Rectal smooth muscle tissue (tissue), 1 donor: Measurements from ENCODE around the gene CCDC112.
"Not testable (repeated sequence)": the region's sequence is repeated elsewhere in the genome, so short reads cannot be mapped to it uniquely, and the experiment has no call there.

Experiments used
- H3K27ac ChIP-seq: one replicate; pipeline ENCODE4 v1.7.0; 2013; ENCODE audit warnings: low read depth, low read length, inconsistent platforms
- H3K27me3 ChIP-seq: one replicate; pipeline ENCODE4 v1.7.0; 2013; ENCODE audit warnings: low read length; ENCODE audit not compliant: control insufficient read depth, insufficient read depth
- H3K36me3 ChIP-seq: one replicate; pipeline ENCODE4 v1.7.0; 2013; ENCODE audit warnings: low read length; ENCODE audit not compliant: control insufficient read depth, insufficient read depth
- H3K4me1 ChIP-seq: one replicate; pipeline ENCODE4 v1.7.0; 2013; ENCODE audit warnings: low read length; ENCODE audit not compliant: control insufficient read depth, insufficient read depth
- H3K4me3 ChIP-seq: one replicate; pipeline ENCODE4 v1.7.0; 2013; ENCODE audit warnings: low read length
- H3K9ac ChIP-seq: one replicate; pipeline ENCODE4 v1.7.0; 2013; ENCODE audit warnings: low read length

Gene CCDC112

DNA sequence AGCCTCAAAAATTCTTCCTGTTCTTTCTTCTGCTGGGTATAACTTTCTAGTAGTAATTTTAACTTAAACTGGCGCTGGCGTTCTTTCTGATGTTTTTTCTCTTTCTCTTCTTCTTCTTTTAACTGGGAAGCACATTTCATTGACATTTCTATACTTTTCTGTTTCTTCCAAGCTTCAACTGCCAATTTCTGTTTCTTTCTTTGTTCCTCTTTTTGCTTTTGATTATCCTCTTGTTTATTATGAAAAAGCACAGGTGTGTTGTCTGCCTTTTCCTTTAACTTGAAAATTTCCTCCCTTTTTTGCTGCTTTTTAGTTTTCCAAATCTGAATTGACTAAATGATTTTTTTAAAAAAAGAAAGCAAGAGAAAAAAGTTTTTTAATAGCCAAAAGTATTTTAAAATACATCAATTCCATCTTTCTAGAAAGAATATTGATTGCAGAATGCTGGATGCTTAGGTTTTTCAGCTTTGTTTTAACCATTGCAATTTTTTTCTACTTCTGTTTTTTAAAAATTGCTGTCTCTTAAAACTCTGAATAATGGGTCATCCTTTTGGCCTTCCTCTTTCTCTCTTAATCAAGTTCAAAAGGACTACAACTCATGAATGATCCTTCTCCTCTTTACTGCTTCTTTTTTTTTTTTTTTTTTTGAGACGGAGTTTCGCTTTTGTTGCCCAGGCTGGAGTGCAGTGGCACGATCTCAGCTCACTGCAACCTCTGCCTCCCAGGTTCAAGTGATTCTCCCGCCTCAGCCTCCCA lies 25.0 kb downstream of the CCDC112 start:
- H3K4me1 ChIP-seq = no peaks in the 10 kb centered on the region
- peaks cover 4% of the 10 kb centered on the region for H3K36me3 ChIP-seq
- H3K9ac ChIP-seq = no peak overlapping the region
- H3K4me3 ChIP-seq = no peak overlapping the region
- H3K27ac ChIP-seq = no peak overlapping the region
- H3K27me3 ChIP-seq = no peaks in the 10 kb centered on the region

DNA sequence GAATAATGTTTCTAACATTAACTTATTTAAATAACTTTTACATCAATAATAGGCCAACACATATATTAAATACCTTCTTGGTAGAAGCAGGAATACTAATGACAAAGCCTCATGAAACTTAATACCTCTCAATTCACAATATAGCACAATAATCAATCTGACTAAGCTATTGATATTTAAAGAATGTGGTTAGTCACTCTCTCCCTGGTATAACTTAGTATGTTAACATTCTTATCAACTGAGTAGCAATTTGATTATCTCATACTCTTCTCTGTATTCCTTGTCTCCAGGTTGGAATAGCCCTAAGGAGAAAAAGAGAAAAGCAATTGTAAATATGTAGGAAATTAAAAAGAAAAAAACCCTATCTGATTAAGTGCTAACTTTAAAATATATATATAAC lies 28.8 kb downstream of the CCDC112 start:
- H3K9ac ChIP-seq = no peak overlapping the region
- peaks cover 4% of the 10 kb centered on the region for H3K36me3 ChIP-seq
- no peaks in the 10 kb centered on the region for H3K27me3 ChIP-seq
- H3K4me3 ChIP-seq = no peak overlapping the region
- no peaks in the 10 kb centered on the region for H3K4me1 ChIP-seq
- H3K27ac ChIP-seq = no peak overlapping the region

DNA sequence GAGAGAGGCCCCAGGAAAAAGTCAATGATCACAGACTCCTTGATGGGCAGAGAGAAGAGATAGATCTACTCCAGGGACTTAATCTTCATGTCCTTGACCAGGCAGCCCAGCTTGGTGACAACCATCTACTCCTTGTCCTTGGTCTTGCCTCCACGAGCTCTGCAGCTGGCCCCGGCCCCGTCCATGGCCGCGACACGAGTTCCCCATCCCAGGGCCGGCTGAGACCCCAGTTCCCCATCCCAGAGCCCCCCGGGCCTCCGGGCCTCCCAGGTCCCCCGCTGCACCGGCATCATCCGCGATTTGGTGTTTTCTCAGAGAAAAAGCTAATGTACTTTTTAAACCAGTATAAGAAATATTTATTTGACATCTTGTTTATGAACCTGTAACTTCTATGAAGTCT lies 31.2 kb downstream of the CCDC112 start:
- Histone ChIP-seq H3K4me3 (no peak overlapping the region), H3K9ac (no peak overlapping the region), H3K36me3 (no peaks in the 10 kb centered on the region), H3K27ac (no peak overlapping the region), H3K4me1 (peaks cover 9% of the 10 kb centered on the region), H3K27me3 (no peaks in the 10 kb centered on the region)

DNA sequence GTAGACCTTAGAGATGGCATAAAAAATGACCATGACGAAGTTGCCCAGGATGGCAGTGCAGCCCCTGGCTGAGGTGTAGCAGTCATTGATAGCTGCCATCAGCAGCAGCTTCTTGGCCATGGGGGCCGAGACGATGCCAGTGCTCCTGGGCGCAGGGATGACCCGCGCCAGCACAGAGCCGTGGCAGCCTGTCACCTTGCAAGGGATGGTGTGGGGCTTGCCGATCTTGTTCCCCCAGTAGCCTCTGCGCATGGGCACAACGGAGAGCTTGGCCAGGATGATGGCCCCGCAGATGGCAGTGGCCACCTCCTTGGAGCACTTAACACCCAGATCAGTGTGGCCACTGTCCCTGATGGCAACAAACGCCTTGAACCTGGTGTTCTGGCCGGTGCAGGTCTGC lies 31.7 kb downstream of the CCDC112 start:
- H3K4me1 ChIP-seq = peaks cover 9% of the 10 kb centered on the region

DNA sequence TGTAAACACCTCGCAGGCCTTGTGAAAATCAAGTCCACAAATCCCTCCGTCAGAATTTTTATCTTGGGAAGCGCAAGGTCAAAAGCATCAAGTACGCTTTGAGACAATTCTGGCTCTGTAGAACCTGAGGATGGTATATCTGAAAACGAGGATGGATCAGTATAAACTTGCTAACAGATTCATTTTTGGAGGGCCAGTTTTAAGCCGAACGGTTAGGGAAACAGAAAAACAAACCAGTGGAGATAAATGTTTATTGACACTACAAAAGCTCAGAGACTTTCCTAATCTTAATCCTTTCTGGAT lies 33.4 kb downstream of the CCDC112 start:
- Histone ChIP-seq H3K27me3 (no peaks in the 10 kb centered on the region), H3K36me3 (no peaks in the 10 kb centered on the region), H3K4me3 (peak overlapping the region; percentile 95), H3K4me1 (peaks cover 9% of the 10 kb centered on the region), H3K9ac (peak overlapping the region; percentile 87), H3K27ac (peak overlapping the region; percentile 82)

More for the DNA sequence above, 31.7 kb downstream of the CCDC112 start:
- no peaks in the 10 kb centered on the region for H3K27me3 ChIP-seq
- H3K4me3 ChIP-seq = no peak overlapping the region
- no peak overlapping the region for H3K9ac ChIP-seq
- H3K36me3 ChIP-seq = no peaks in the 10 kb centered on the region
- no peak overlapping the region for H3K27ac ChIP-seq

DNA sequence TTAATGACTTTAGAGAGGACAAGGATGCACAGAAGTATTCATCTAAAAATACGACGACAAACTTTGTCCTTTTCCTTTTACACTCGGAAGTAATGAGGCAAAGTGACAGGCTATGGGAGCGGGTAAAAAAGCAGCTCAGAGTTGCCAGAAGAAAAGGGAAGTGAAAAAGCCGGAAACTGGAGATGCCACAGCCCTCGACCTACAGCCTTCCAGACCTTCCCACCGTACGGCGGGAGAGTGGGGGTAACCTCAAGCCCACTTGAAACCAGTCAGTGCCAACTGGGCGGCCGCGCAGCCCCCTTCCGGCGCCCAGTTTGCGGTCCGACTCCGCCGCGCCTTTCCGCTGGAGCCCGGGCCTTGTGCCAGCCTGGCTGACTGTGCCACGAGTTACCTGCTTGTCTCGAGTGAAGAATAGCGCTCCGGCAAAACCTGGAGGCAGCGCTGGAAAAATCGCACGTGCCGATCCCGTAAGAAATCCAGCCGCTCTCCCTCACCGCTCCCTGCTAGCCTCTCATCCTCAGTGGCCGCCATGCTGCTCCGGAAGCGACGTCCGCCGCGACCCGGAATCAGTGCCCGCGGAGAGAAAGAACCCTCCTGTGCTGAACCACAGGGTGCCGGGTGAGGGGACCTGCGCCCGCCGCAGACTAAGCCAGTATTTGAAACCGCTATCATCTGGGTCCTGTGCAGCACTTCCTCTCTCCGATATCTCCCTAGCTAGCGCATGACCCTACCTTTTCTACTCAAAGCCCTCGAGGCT lies 34.0 kb downstream of the CCDC112 start, which contains the start of gene PGGT1B:
Gene PGGT1B, minus strand, starts transcription at position 557 of the 757 bp plus-strand sequence. Its CDS starts 26 bp downstream, at position 531.
- Histone ChIP-seq H3K27ac (peak within 1 kb of the TSS; percentile 82), H3K4me1 (peaks cover 9% of the 10 kb centered on the region), H3K27me3 (no peaks in the 10 kb centered on the region), H3K4me3 (peak within 1 kb of the TSS; percentile 95), H3K36me3 (no peaks in the 10 kb centered on the region), H3K9ac (peak within 1 kb of the TSS; percentile 87)

DNA sequence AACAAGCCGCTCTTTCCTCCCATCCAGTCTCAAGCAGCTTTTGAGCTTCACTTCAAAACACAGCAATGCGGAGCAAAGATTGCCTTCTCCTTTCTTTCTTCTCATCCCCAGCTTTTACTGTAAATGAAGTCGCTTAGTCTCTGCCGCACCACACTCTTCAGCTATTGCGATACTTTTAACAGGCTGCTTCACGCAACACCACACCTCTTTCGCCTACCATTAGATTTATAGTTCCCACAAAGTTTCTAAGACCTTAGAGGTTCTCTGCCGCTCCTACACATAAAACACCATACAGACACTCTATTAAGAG lies 34.5 kb downstream of the CCDC112 start:
- peaks cover 9% of the 10 kb centered on the region for H3K4me1 ChIP-seq
- H3K36me3 ChIP-seq = no peaks in the 10 kb centered on the region
- H3K9ac ChIP-seq = peak overlapping the region; percentile 87
- H3K27me3 ChIP-seq = no peaks in the 10 kb centered on the region
- peak overlapping the region; percentile 95 for H3K4me3 ChIP-seq
- no peak overlapping the region for H3K27ac ChIP-seq

DNA sequence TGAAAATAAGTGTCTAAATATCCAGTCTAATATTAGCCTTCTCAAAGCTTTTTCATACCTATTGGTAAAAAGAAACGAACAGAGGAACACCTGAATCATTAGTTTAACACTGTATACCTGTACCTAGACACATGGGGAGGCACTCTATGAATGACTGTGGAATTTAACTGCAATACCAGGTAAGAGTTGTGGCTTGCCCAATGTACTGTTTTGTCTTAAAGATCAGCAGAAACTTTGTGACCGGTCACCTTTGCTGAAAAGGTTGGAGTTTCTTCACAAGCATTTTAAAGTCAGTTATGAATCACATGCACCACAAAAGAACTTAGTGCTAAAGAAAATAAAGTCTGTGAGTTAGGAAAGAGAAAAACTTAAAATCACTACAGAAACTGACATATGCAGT lies 36.2 kb downstream of the CCDC112 start:
- Histone ChIP-seq H3K36me3 (peaks cover 2% of the 10 kb centered on the region), H3K4me3 (no peak overlapping the region), H3K9ac (no peak overlapping the region), H3K27ac (no peak overlapping the region), H3K4me1 (peaks cover 12% of the 10 kb centered on the region), H3K27me3 (no peaks in the 10 kb centered on the region)

DNA sequence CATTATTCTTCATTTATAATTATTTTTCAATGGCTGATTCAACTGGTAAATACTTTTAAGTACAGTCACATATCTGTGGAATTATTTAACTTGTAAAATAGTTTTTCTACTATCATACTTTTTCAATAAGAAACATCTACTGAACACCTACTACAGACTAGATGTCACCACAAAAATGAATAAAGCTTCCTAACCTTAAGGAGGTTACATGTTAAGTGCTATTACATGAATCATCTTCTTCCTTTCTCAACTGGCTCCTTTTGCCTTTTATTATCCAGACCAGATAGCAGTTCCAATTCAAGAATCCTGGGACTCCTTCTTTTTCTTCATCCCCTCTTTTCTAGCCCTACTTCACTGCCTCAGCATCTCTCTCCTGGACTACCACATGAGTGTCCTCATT lies 38.5 kb downstream of the CCDC112 start:
- Histone ChIP-seq H3K36me3 (peaks cover 2% of the 10 kb centered on the region), H3K4me1 (peaks cover 12% of the 10 kb centered on the region), H3K9ac (no peak overlapping the region), H3K27ac (no peak overlapping the region), H3K27me3 (no peaks in the 10 kb centered on the region), H3K4me3 (no peak overlapping the region)

DNA sequence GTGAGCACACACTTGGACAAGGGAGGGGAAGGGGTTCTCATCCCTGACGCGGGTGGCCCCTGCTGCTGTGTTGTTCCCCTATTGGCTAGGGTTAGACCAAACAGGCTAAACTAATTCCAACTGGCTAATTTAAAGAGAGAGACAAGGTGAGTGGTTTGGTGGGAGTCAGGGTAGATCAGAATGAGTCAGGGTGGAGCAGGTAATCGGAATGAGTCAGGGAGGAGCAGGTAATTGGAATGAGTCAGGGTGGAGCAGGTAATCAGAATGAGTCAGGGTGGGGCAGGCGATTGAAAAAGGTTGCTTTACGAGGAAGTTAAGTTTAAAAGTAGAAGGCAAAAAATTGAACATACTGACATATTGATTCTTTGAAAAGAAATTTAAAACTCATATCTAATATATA lies 47.1 kb downstream of the CCDC112 start:
- H3K27ac ChIP-seq = not testable (repeated sequence)

DNA sequence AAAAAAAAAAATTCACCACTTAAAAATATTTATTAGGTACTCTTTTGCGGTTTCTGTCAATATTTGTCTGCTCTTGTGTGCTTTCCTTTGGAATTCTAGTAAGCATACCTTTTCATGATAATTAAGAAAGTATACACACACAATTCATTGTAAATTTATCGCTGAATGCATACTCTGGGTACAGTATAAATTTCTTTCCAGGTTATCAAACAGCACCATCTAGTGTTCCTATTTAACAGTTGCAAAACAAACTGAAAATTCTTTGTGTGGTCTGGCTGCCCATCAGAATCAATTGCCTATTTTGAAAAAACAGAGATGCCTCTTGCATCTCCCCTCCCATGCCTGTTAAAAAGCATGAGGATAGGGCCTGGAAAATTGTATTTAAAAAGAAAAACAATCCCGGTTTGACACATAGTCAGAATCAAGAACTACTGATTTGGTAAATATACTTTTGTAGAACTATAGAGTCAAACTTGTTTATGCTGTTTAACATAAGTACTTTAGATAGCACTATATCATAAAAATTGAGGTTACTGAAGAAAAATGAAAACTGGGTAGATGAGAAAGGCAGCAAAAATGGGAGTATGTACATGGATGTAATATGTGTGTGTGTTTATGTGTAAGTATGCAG lies 50.0 kb downstream of the CCDC112 start:
- H3K9ac ChIP-seq = no peak overlapping the region
- H3K4me1 ChIP-seq = no peaks in the 10 kb centered on the region
- H3K27ac ChIP-seq = no peak overlapping the region
- no peak overlapping the region for H3K4me3 ChIP-seq
- no peaks in the 10 kb centered on the region for H3K36me3 ChIP-seq
- H3K27me3 ChIP-seq = no peaks in the 10 kb centered on the region

More for the DNA sequence above, 47.1 kb downstream of the CCDC112 start:
- H3K27me3 ChIP-seq, H3K9ac ChIP-seq, H3K4me3 ChIP-seq, H3K36me3 ChIP-seq, H3K4me1 ChIP-seq: not testable (repeated sequence)

DNA sequence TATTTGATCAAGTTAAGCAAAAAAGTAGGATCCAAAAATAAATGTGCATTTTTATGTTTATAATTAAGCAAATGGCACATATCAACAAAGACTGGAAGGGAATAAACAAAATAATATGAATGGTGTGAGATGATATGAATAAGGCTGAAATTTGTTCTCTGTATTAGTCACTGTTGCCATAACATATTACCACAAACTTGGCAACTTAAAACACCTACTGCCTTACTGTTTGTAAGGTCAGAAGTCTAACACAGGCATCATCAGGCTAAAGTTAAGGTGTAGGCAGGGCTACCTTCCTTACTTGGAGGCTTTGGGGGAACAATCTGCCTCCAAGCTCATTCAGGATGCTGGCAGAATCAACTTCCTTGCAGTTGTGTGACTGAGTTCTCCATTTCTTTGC lies 53.0 kb downstream of the CCDC112 start:
- peaks cover 3% of the 10 kb centered on the region for H3K36me3 ChIP-seq
- no peak overlapping the region for H3K9ac ChIP-seq
- no peaks in the 10 kb centered on the region for H3K27me3 ChIP-seq
- H3K4me3 ChIP-seq = no peak overlapping the region
- no peak overlapping the region for H3K27ac ChIP-seq
- no peaks in the 10 kb centered on the region for H3K4me1 ChIP-seq
